K562 (cell line): ENCODE measurements around the gene NDUFS6. TPM values are rescaled to one million over a fixed set of nuclear protein-coding genes. Genes with fewer than 3 reads are reported as not detected.
A peak's percentile ranks its signal among the peaks of the same experiment; 100 is the strongest.

Experiments
- AFF1 ChIP-seq, 2 experiments: fragments of 450-650 bp; IDR thresholded peaks; 2 replicates each; pipeline ENCODE4 v1.6.1; 2018; ENCODE audit warnings: mild to moderate bottlenecking in 2 of 2, low read depth in 1 of 2; ENCODE audit not compliant: partially characterized antibody in 2 of 2
- ETV1 ChIP-seq: fragments of 450-650 bp; conservative IDR thresholded peaks from 2 replicates; pipeline ENCODE4 v1.6.1; 2016; ENCODE audit warnings: missing genetic modification characterization, control low read depth, low read depth, missing compliant biosample characterization
- FUS ChIP-seq: fragments of 200-400 bp; formaldehyde crosslinking; optimal IDR thresholded peaks from 2 replicates; pipeline ENCODE3; 2017; ENCODE audit warnings: low read depth, low read length
- KDM4B ChIP-seq, 2 experiments: fragments of 450-650 bp in 1 of 2; sonication (generic) in 1 of 2; IDR thresholded peaks; 2 replicates each; pipeline ENCODE4 v1.6.1; 2016 to 2017; ENCODE audit warnings: borderline replicate concordance in 2 of 2, antibody characterized with exemption in 1 of 2, low read depth in 1 of 2, mild to moderate bottlenecking in 1 of 2
- MBD1 ChIP-seq: fragments of 250-450 bp; sonication (Bioruptor Pico); IDR thresholded peaks from 2 replicates; pipeline ENCODE4 v1.8.0; 2022; ENCODE audit warnings: inconsistent platforms
- MNT ChIP-seq, 2 experiments: fragments of 450-650 bp; conservative IDR thresholded peaks; 2 replicates each; pipeline ENCODE4 v1.6.1; 2017; ENCODE audit warnings: mild to moderate bottlenecking in 2 of 2, moderate library complexity in 2 of 2
- POLR2H ChIP-seq: IDR thresholded peaks from 2 replicates; pipeline ENCODE4 v1.6.1; 2016; ENCODE audit warnings: missing genetic modification characterization, low read depth, mild to moderate bottlenecking, control low read depth, missing compliant biosample characterization, moderate library complexity
- SIN3A ChIP-seq, 2 experiments: fragments of 150-350 bp in 1 of 2; IDR thresholded peaks; 2 replicates each; pipeline ENCODE4 v1.6.1; 2011 to 2016; ENCODE audit warnings: borderline replicate concordance in 2 of 2, low read depth in 2 of 2, low read length in 2 of 2, mild to moderate bottlenecking in 2 of 2, moderate library complexity in 2 of 2; ENCODE audit not compliant: control insufficient read depth in 1 of 2
- TFAP4 ChIP-seq: sonication (generic); formaldehyde crosslinking; IDR thresholded peaks from 2 replicates; pipeline ENCODE4 v1.8.0; 2022; ENCODE audit warnings: missing genetic modification reagents, mild to moderate bottlenecking, moderate library complexity, borderline replicate concordance
- ZBTB8A ChIP-seq: fragments of 450-650 bp; IDR thresholded peaks from 2 replicates; pipeline ENCODE4 v1.6.1; 2018; ENCODE audit warnings: mild to moderate bottlenecking, moderate library complexity; ENCODE audit not compliant: partially characterized antibody
- ZFP30 ChIP-seq: fragments of 250-450 bp; sonication (Bioruptor Pico); IDR thresholded peaks from 2 replicates; pipeline ENCODE4 v1.8.0; 2022; ENCODE audit warnings: moderate library complexity, mild to moderate bottlenecking, inconsistent platforms, borderline replicate concordance
- ZNF354B ChIP-seq: fragments of 250-450 bp; sonication (Bioruptor Pico); IDR thresholded peaks from 2 replicates; pipeline ENCODE4 v1.4.0; 2020
- ZNF518B ChIP-seq: fragments of 250-450 bp; sonication (Bioruptor Pico); IDR thresholded peaks from 2 replicates; pipeline ENCODE4 v1.5.0; 2021; ENCODE audit warnings: mild to moderate bottlenecking, moderate library complexity
- polyA plus RNA-seq, 8 experiments: library from polyadenylated mRNA; depleted of rRNA in 4 of 8; stranded (reverse) in 5 of 8; unstranded in 3 of 8; fragments of >200 nt; fragmentation: Nextera tagmentation in 2 of 8; fragmentation: Illumina TruSeq in 1 of 8; extraction: Ambion mirVana in 2 of 8; extraction: Trizol in 1 of 8; gene quantifications; 2 replicates each; pipeline versions ENCODE4 v1.2.1 to v1.2.3, GENCODE V29; 2011 to 2014; ENCODE audit warnings: inconsistent platforms in 1 of 8, missing spikeins in 1 of 8
- total RNA-seq, 7 experiments: library from RNA; depleted of rRNA in 6 of 7; stranded (reverse); fragments of >200 nt in 6 of 7; fragmentation: Illumina TruSeq in 2 of 7; extraction: Trizol in 2 of 7; gene quantifications; 2 replicates each; pipeline versions ENCODE4 v1.2.1 to v1.2.3, GENCODE V29; 2011 to 2021; ENCODE audit warnings: low replicate concordance in 1 of 7

The NDUFS6 gene
- total and polyA plus RNA-seq, 9 of the 15 experiments (the other 6 are each of a cell fraction or from before 2014, with no cell fraction given) = 36.1 to 291 (median 77.0) TPM

- TF ChIP-seq MNT (conservative IDR thresholded peaks at IDR 0.05) = peak in 1 of 2 experiments; percentile 2; a peak in 2 of 4 replicates
- TF ChIP-seq TFAP4 (CRISPR knock-in tag) = no peak
- no peak for TF ChIP-seq AFF1 (IDR thresholded peaks at IDR 0.05; ENCODE audit: low read depth in 1 of 2, partially characterized antibody in 2 of 2)
- no peak for TF ChIP-seq ETV1 (tag)
- TF ChIP-seq ZNF518B (CRISPR knock-in tag) = no peak
- no peak for TF ChIP-seq POLR2H
- no peak for TF ChIP-seq FUS
- no peak for TF ChIP-seq ZFP30
- no peak for TF ChIP-seq ZNF354B (CRISPR knock-in tag)
- no peak for TF ChIP-seq MBD1
- 0 out of 4 replicates have a peak, but pooled peaks have one; percentile 3 to 27 for TF ChIP-seq SIN3A (IDR thresholded peaks at IDR 0.05; ENCODE audit: borderline replicate concordance in 2 of 2, control insufficient read depth in 1 of 2, low read depth in 2 of 2, low read length in 2 of 2)
- TF ChIP-seq KDM4B (IDR thresholded peaks at IDR 0.05; ENCODE audit: borderline replicate concordance in 2 of 2, low read depth in 1 of 2) = no peak
- no peak for TF ChIP-seq ZBTB8A
Observed at GRCh38 chr5:1800472-1801221, 560 bp upstream of the NDUFS6 start (continued).
